IMR-90 (cell line): ENCODE measurements around the gene GRPEL2. TPM values are rescaled to one million over a fixed set of nuclear protein-coding genes. Genes with fewer than 3 reads are reported as not detected.

Source experiments
- ATAC-seq: fragments of 200-7000 bp; cut with Tn5 transposase; 2 replicates; pipeline ENCODE4 v1.9.1; 2020; ENCODE audit warnings: low read depth, mild to moderate bottlenecking, moderate library complexity
- BruUV-seq: library from RNA; stranded (reverse); fragments of 400-500 nt; replicated peaks from 2 replicates; lab custom pipeline; 2021; lab: Mats Ljungman, UMichigan
- CTCF ChIA-PET: fragments of 300-600 bp; formaldehyde crosslinking; extraction: SDS; loops from one replicate; lab custom pipeline; 2021; ENCODE audit warnings: antibody characterized with exemption; lab: Yijun Ruan, JAX
- POLR2A ChIA-PET: fragments of 300-600 bp; sonication (Branson Sonifier 250); formaldehyde crosslinking; loops from one replicate; lab custom pipeline; 2022; ENCODE audit warnings: antibody characterized with exemption; ENCODE audit not compliant: unreplicated experiment; lab: Charles Lee
- DNase-seq: peaks from one replicate; pipeline ENCODE4 v3.0.0; 2013
- H2AFZ ChIP-seq: replicated peaks from 2 replicates; pipeline ENCODE3; 2013; ENCODE audit warnings: low read length, mild to moderate bottlenecking; ENCODE audit not compliant: poor library complexity
- H2AK5ac ChIP-seq: 2 replicates; pipeline ENCODE4 v1.6.1; 2013; ENCODE audit warnings: low read depth, low read length, inconsistent platforms
- H2AK9ac ChIP-seq: replicated peaks from 2 replicates; pipeline ENCODE3; 2013; ENCODE audit warnings: mild to moderate bottlenecking, low read depth, low read length, moderate library complexity; ENCODE audit not compliant: poor library complexity
- H2BK120ac ChIP-seq: 2 replicates; pipeline ENCODE4 v1.6.1; 2013; ENCODE audit warnings: low read depth, low read length, inconsistent platforms
- H2BK15ac ChIP-seq: 3 replicates; pipeline ENCODE4 v1.6.1; 2013; ENCODE audit warnings: low read depth, low read length, inconsistent platforms
- H2BK20ac ChIP-seq: 2 replicates; pipeline ENCODE4 v1.6.1; 2013; ENCODE audit warnings: low read depth, mild to moderate bottlenecking, inconsistent platforms, low read length, moderate library complexity
- H2BK5ac ChIP-seq: 2 replicates; pipeline ENCODE4 v1.6.1; 2013; ENCODE audit warnings: mild to moderate bottlenecking, low read depth, low read length, inconsistent platforms; ENCODE audit not compliant: poor library complexity, severe bottlenecking
- H3K14ac ChIP-seq: replicated peaks from 2 replicates; pipeline ENCODE4 v1.6.1; 2013; ENCODE audit warnings: low read depth, low read length, inconsistent platforms
- H3K18ac ChIP-seq: 2 replicates; pipeline ENCODE4 v1.6.1; 2013; ENCODE audit warnings: low read depth, low read length, control low read depth
- H3K23ac ChIP-seq: 2 replicates; pipeline ENCODE4 v1.6.1; 2013; ENCODE audit warnings: low read depth, low read length, inconsistent platforms
- H3K27ac ChIP-seq: 2 replicates; pipeline ENCODE4 v1.5.1; 2013; ENCODE audit warnings: mild to moderate bottlenecking, control low read depth, low read length; ENCODE audit not compliant: insufficient read depth
- H3K27me3 ChIP-seq: 2 replicates; pipeline ENCODE4 v1.6.1; 2013; ENCODE audit warnings: low read length; ENCODE audit not compliant: control insufficient read depth, insufficient read depth
- H3K36me3 ChIP-seq: 2 replicates; pipeline ENCODE4 v1.6.1; 2013; ENCODE audit warnings: low read length, mixed read lengths; ENCODE audit not compliant: control insufficient read depth, insufficient read depth
- H3K4ac ChIP-seq: 2 replicates; pipeline ENCODE4 v1.6.1; 2013; ENCODE audit warnings: low read depth, low read length, inconsistent platforms
- H3K4me1 ChIP-seq: 2 replicates; pipeline ENCODE4 v1.6.1; 2013; ENCODE audit warnings: low read length, mixed read lengths; ENCODE audit not compliant: control insufficient read depth, insufficient read depth
- H3K4me2 ChIP-seq: 2 replicates; pipeline ENCODE4 v1.6.1; 2013; ENCODE audit warnings: low read depth, mild to moderate bottlenecking, control low read depth, low read length, moderate library complexity
- H3K4me3 ChIP-seq: 2 replicates; pipeline ENCODE4 v1.5.1; 2013; ENCODE audit warnings: low read depth, mild to moderate bottlenecking, control low read depth, low read length, moderate library complexity; ENCODE audit not compliant: insufficient read depth
- H3K56ac ChIP-seq: 2 replicates; pipeline ENCODE4 v1.6.1; 2013; ENCODE audit warnings: low read length, inconsistent platforms; ENCODE audit not compliant: insufficient read depth; ENCODE audit errors: extremely low read depth
- H3K79me1 ChIP-seq, 2 experiments: 2 replicates each; pipeline ENCODE4 v1.6.1; 2013; ENCODE audit warnings: low read length in 2 of 2, inconsistent platforms in 1 of 2, low read depth in 1 of 2
- H3K9ac ChIP-seq: 2 replicates; pipeline ENCODE4 v1.6.1; 2013; ENCODE audit warnings: low read depth, low read length, control low read depth
- H3K9me1 ChIP-seq: 2 replicates; pipeline ENCODE4 v1.6.1; 2013; ENCODE audit warnings: low read length, inconsistent platforms; ENCODE audit not compliant: insufficient read depth
- H3K9me3 ChIP-seq: 2 replicates; pipeline ENCODE4 v1.6.1; 2013; ENCODE audit warnings: low read length; ENCODE audit not compliant: control insufficient read depth, insufficient read depth
- H4K20me1 ChIP-seq: 2 replicates; pipeline ENCODE4 v1.6.1; 2013; ENCODE audit warnings: low read length, inconsistent platforms; ENCODE audit not compliant: insufficient read depth
- H4K5ac ChIP-seq: 2 replicates; pipeline ENCODE4 v1.6.1; 2013; ENCODE audit warnings: mild to moderate bottlenecking, low read depth, low read length, control low read depth
- H4K8ac ChIP-seq, 2 experiments: 2 replicates each; pipeline ENCODE4 v1.6.1; 2013; ENCODE audit warnings: low read depth in 2 of 2, low read length in 2 of 2, control low read depth in 1 of 2, inconsistent platforms in 1 of 2
- H4K91ac ChIP-seq: 2 replicates; pipeline ENCODE4 v1.6.1; 2013; ENCODE audit warnings: low read depth, low read length, inconsistent platforms; ENCODE audit not compliant: insufficient read depth
- CEBPB ChIP-seq: IDR thresholded peaks from 2 replicates; pipeline ENCODE4 v1.6.1; 2012; ENCODE audit warnings: low read depth, low read length, improper control_type of control experiment
- CTCF ChIP-seq: conservative IDR thresholded peaks from 2 replicates; pipeline ENCODE4 v1.5.1; 2012; ENCODE audit warnings: mild to moderate bottlenecking, low read depth, low read length, improper control_type of control experiment
- ELK1 ChIP-seq: fragments of 150-350 bp; IDR thresholded peaks from 2 replicates; pipeline ENCODE4 v1.6.1; 2016; ENCODE audit warnings: low read depth, mild to moderate bottlenecking, low read length, moderate library complexity, borderline replicate concordance
- FOS ChIP-seq: fragments of 150-350 bp; IDR thresholded peaks from 2 replicates; pipeline ENCODE4 v1.6.1; 2016; ENCODE audit warnings: low read depth, low read length
- MAFK ChIP-seq: IDR thresholded peaks from 2 replicates; pipeline ENCODE4 v1.6.1; 2012; ENCODE audit warnings: low read depth, low read length, improper control_type of control experiment
- MXI1 ChIP-seq: IDR thresholded peaks from 2 replicates; pipeline ENCODE4 v1.6.1; 2012; ENCODE audit warnings: low read depth, mild to moderate bottlenecking, low read length, moderate library complexity, borderline replicate concordance
- POLR2A ChIP-seq: IDR thresholded peaks from 2 replicates; pipeline ENCODE4 v1.6.1; 2012; ENCODE audit warnings: mild to moderate bottlenecking, low read depth, low read length
- RAD21 ChIP-seq: IDR thresholded peaks from 2 replicates; pipeline ENCODE4 v1.6.1; 2012; ENCODE audit warnings: low read length, improper control_type of control experiment
- RCOR1 ChIP-seq: IDR thresholded peaks from 2 replicates; pipeline ENCODE4 v1.6.1; 2012; ENCODE audit warnings: mild to moderate bottlenecking, low read length, improper control_type of control experiment; ENCODE audit not compliant: insufficient replicate concordance
- SMC3 ChIP-seq: fragments of 150-350 bp; IDR thresholded peaks from 2 replicates; pipeline ENCODE4 v1.6.1; 2016; ENCODE audit warnings: low read depth, mild to moderate bottlenecking, antibody characterized with exemption, low read length, moderate library complexity
- USF2 ChIP-seq: fragments of 150-350 bp; IDR thresholded peaks from 2 replicates; pipeline ENCODE4 v1.6.1; 2017; ENCODE audit warnings: mild to moderate bottlenecking, antibody characterized with exemption, low read length, low read depth
- WGBS, 2 experiments: methylation state at CpG; one replicate each; pipeline versions ENCODE4 v1.1.5 to v1.1.7; 2013; ENCODE audit warnings: missing lambda C conversion rate in 2 of 2; ENCODE audit not compliant: insufficient read length in 1 of 2; ENCODE audit errors: extremely low coverage in 2 of 2; 5-methylcytosine and 5-hydroxymethylcytosine counted together
- dilution Hi-C: fragments of 300-500 bp; cut with HindIII; formaldehyde crosslinking; loops from one replicate; pipeline ENCODE4 v1.14.3; 2018; ENCODE audit warnings: low sequenced_read_pairs; ENCODE audit not compliant: unreplicated experiment
- in situ Hi-C: fragments of 300-500 bp; cut with MboI; formaldehyde crosslinking; loops from 3 replicates; pipeline ENCODE4 v1.14.3; 2019; ENCODE audit warnings: low sequenced_read_pairs, inconsistent platforms, mixed read lengths
- intact Hi-C: fragments of 100-400 bp; cut with micrococcal nuclease; formaldehyde crosslinking; loops from 2 replicates; pipeline ENCODE4 v1.10.0; 2022
- polyA plus RNA-seq, 3 experiments: library from polyadenylated mRNA; depleted of rRNA; stranded (reverse); fragments of >200 nt; gene quantifications; 2 replicates each; pipeline ENCODE4 v1.2.3, GENCODE V29; 2012; ENCODE audit warnings: low replicate concordance in 1 of 3
- total RNA-seq: library from RNA; depleted of rRNA; stranded (reverse); fragments of >200 nt; gene quantifications from 2 replicates; pipeline ENCODE4 v1.2.3, GENCODE V29; 2012

Gene GRPEL2
- total and polyA plus RNA-seq, 2 of the 4 experiments (the other 2 are of a cell fraction): 6.2 to 18.1 TPM

GRCh38 chr5:149324641-149325040 lies 20.7 kb upstream of the GRPEL2 start:
- Histone ChIP-seq H2BK20ac (peak overlapping the region; percentile 76), H3K79me1 (no peaks in the 10 kb centered on the region), H3K4ac (peak overlapping the region; percentile 43; the same call in 1 of the 2 replicates), H3K9me3 (no peaks in the 10 kb centered on the region), H3K9me1 (peaks cover 13% of the 10 kb centered on the region), H3K4me3 (no peak overlapping the region), H3K14ac (peak overlapping the region; percentile 51), H4K8ac (peak overlapping the region; percentile 10 to 84; a peak in 3 of 4 replicates), H2BK15ac (no peak overlapping the region), H3K56ac (no peak overlapping the region), H3K27ac (peak overlapping the region; percentile 44; the same call in 1 of the 2 replicates), H3K27me3 (no peaks in the 10 kb centered on the region), H4K20me1 (no peaks in the 10 kb centered on the region), H2BK120ac (peak overlapping the region; percentile 70; the same call in 1 of the 2 replicates), H3K4me1 (peaks cover 11% of the 10 kb centered on the region), H3K18ac (peak overlapping the region; percentile 25), H2AK9ac (no peak overlapping the region), H3K23ac (0 out of 2 replicates have a peak overlapping the region, but pooled peaks have one; percentile 1), H4K5ac (peak overlapping the region; percentile 91), H2AK5ac (no peak overlapping the region), H2BK5ac (peak overlapping the region; percentile 67), H3K9ac (no peak overlapping the region), H4K91ac (peak overlapping the region; percentile 64), H2AFZ (no peak overlapping the region), H3K36me3 (no peaks in the 10 kb centered on the region), H3K4me2 (no peak overlapping the region)
- ATAC-seq (no peak), DNase-seq (no peak)
- dilution Hi-C loops: no loop called here
- POLR2A ChIA-PET: no interaction called here
- no peak for TF ChIP-seq CTCF
- TF ChIP-seq FOS: no peak
- no peak for TF ChIP-seq RCOR1
- TF ChIP-seq CEBPB: no peak
- TF ChIP-seq USF2: no peak
- no peak for TF ChIP-seq SMC3
- TF ChIP-seq RAD21: no peak
- no peak for TF ChIP-seq POLR2A
- TF ChIP-seq MXI1: no peak
- no peak for TF ChIP-seq ELK1
- no peak for TF ChIP-seq MAFK
- CTCF ChIA-PET: interaction anchor here (1.3 to 1.6 kb wide), 2 partner anchors 22 to 43 kb away, joined by 3 read pairs; no protein-coding TSS in a partner anchor
- in situ Hi-C loops: no loop called here
- intact Hi-C loops: no loop called here
- BruUV-seq: no TSS peak
- 100% methylated on average over 2 of the region's 2 CpGs; no CpG with 5 or more reads in 1 of the 2 experiments for WGBS, 2 experiments
